ENCODE results near the gene HIVEP3. TPM values are rescaled to one million over a fixed set of nuclear protein-coding genes. Genes with fewer than 3 reads are reported as not detected.

The HIVEP3 gene
- polyA plus RNA-seq, 1 donor (not counting 4 experiments of a cell fraction or from before 2014, with no cell fraction given), result 1.1 TPM

DNA sequence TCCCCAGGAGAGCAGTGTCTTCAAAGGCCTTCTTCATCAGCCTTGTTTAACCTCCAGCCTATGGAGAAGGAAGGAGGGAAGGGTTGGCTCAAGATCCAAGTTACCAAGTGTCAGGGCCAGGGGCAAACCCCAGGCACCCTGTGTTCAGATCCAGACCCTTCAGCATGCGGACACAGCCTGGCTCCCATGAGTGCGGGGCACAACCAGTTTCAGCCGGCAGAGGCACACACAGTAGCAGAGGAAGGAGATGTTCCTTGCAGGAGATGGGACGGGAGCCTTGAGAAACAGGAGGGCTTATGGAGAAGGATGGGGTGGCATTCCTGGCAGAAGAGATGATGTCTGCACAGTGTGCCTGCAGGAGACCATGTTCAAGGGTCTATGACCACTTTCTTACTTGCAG is 272.5 kb downstream of the HIVEP3 start:
- Histone ChIP-seq H3K4me2 (ENCODE audit: control insufficient read depth, extremely low read depth, insufficient read depth, low read depth, low read length) (no peak overlapping the region), H3K4me1 (ENCODE audit: control insufficient read depth, extremely low read depth, insufficient read depth, low read length) (no peaks in the 10 kb centered on the region), H2AFZ (ENCODE audit: control insufficient read depth, low read length) (no peak overlapping the region), H3K4me3 (ENCODE audit: control insufficient read depth in 2 of 3, extremely low read depth in 1 of 3, insufficient read depth in 2 of 3, low read depth in 1 of 3, low read length in 3 of 3) (no peak overlapping the region), H3K79me2 (ENCODE audit: control insufficient read depth, insufficient read depth, low read length) (no peaks in the 10 kb centered on the region), H3K27ac (ENCODE audit: control insufficient read depth, insufficient read depth, low read length) (no peak overlapping the region), H3K27me3 (ENCODE audit: control insufficient read depth, extremely low read depth, insufficient read depth, low read length) (no peaks in the 10 kb centered on the region), H3K9ac (ENCODE audit: control insufficient read depth, extremely low read depth, insufficient read depth, low read length) (no peak overlapping the region), H4K20me1 (ENCODE audit: control insufficient read depth, extremely low read depth, insufficient read depth, low read length) (no peaks in the 10 kb centered on the region), H3K36me3 (ENCODE audit: control insufficient read depth in 2 of 2, extremely low read depth in 1 of 2, insufficient read depth in 2 of 2, low read length in 2 of 2) (no peaks in the 10 kb centered on the region), H3K9me1 (ENCODE audit: control insufficient read depth, extremely low read depth, insufficient read depth, low read length) (no peaks in the 10 kb centered on the region), H3K9me3 (ENCODE audit: control insufficient read depth, low read depth, low read length) (no peaks in the 10 kb centered on the region)
- dilution Hi-C loops (cut with MboI; ENCODE audit: extremely low pct_ligation_motif_present, low sequenced_read_pairs), result no loop called here
- DNase-seq (ENCODE audit: low read depth, low spot score) (no peak), FAIRE-seq (no peak)
- TF ChIP-seq, protein P1, sequence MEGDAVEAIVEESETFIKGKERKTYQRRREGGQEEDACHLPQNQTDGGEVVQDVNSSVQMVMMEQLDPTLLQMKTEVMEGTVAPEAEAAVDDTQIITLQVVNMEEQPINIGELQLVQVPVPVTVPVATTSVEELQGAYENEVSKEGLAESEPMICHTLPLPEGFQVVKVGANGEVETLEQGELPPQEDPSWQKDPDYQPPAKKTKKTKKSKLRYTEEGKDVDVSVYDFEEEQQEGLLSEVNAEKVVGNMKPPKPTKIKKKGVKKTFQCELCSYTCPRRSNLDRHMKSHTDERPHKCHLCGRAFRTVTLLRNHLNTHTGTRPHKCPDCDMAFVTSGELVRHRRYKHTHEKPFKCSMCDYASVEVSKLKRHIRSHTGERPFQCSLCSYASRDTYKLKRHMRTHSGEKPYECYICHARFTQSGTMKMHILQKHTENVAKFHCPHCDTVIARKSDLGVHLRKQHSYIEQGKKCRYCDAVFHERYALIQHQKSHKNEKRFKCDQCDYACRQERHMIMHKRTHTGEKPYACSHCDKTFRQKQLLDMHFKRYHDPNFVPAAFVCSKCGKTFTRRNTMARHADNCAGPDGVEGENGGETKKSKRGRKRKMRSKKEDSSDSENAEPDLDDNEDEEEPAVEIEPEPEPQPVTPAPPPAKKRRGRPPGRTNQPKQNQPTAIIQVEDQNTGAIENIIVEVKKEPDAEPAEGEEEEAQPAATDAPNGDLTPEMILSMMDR (optimal IDR thresholded peaks at IDR 0.05 in 1 of 3, IDR thresholded peaks at IDR 0.05 in 1 of 3, conservative IDR thresholded peaks at IDR 0.05 in 1 of 3; ENCODE audit: extremely low read depth in 1 of 3, insufficient read depth in 2 of 3, low read length in 3 of 3), result no peak
- TF ChIP-seq EZH2 (IDR thresholded peaks at IDR 0.05; ENCODE audit: low read length), result no peak

- H3K9me3 ChIP-seq (ENCODE audit: control insufficient read depth, low read depth, low read length), result no peaks in the 10 kb centered on the region
- no peak overlapping the region for H3K27ac ChIP-seq (ENCODE audit: control insufficient read depth, insufficient read depth, low read length)
- TF ChIP-seq, protein P1 (optimal IDR thresholded peaks at IDR 0.05 in 1 of 3, IDR thresholded peaks at IDR 0.05 in 1 of 3, conservative IDR thresholded peaks at IDR 0.05 in 1 of 3; ENCODE audit: extremely low read depth in 1 of 3, insufficient read depth in 2 of 3, low read length in 3 of 3), result no peak
- no peak for TF ChIP-seq EZH2 (IDR thresholded peaks at IDR 0.05; ENCODE audit: low read length)
- dilution Hi-C loops (cut with MboI; ENCODE audit: extremely low pct_ligation_motif_present, low sequenced_read_pairs), result no loop called here
- H3K36me3 ChIP-seq (ENCODE audit: control insufficient read depth in 2 of 2, extremely low read depth in 1 of 2, insufficient read depth in 2 of 2, low read length in 2 of 2), result no peaks in the 10 kb centered on the region
- H3K4me2 ChIP-seq (ENCODE audit: control insufficient read depth, extremely low read depth, insufficient read depth, low read depth, low read length), result no peak overlapping the region
- H3K27me3 ChIP-seq (ENCODE audit: control insufficient read depth, extremely low read depth, insufficient read depth, low read length), result no peaks in the 10 kb centered on the region
- no peaks in the 10 kb centered on the region for H3K4me1 ChIP-seq (ENCODE audit: control insufficient read depth, extremely low read depth, insufficient read depth, low read length)
- H3K4me3 ChIP-seq (ENCODE audit: control insufficient read depth in 2 of 3, extremely low read depth in 1 of 3, insufficient read depth in 2 of 3, low read depth in 1 of 3, low read length in 3 of 3), result no peak overlapping the region
- H2AFZ ChIP-seq (ENCODE audit: control insufficient read depth, low read length), result no peak overlapping the region
- H3K79me2 ChIP-seq (ENCODE audit: control insufficient read depth, insufficient read depth, low read length), result no peaks in the 10 kb centered on the region
- H3K9me1 ChIP-seq (ENCODE audit: control insufficient read depth, extremely low read depth, insufficient read depth, low read length), result no peaks in the 10 kb centered on the region
- H3K9ac ChIP-seq (ENCODE audit: control insufficient read depth, extremely low read depth, insufficient read depth, low read length), result no peak overlapping the region
- DNase-seq (ENCODE audit: low read depth, low spot score) (no peak), FAIRE-seq (no peak)
- no peaks in the 10 kb centered on the region for H4K20me1 ChIP-seq (ENCODE audit: control insufficient read depth, extremely low read depth, insufficient read depth, low read length)
Observed at GRCh38 chr1:41645062-41645461, 273.7 kb downstream of the HIVEP3 start.

Measured in keratinocyte (primary cell).